SK-N-SH (cell line): ENCODE data around the gene ZNF786. TPM values are rescaled to one million over a fixed set of nuclear protein-coding genes. Genes with fewer than 3 reads are reported as not detected.

Experiments used
- CTCF ChIA-PET: fragments of 300-600, 350-600 bp; formaldehyde crosslinking; extraction: SDS; loops from one replicate; lab custom pipeline; 2021; lab: Yijun Ruan, JAX
- POLR2A ChIA-PET: fragments of 350-600 bp; sonication (Branson Sonifier 250); formaldehyde crosslinking; extraction: SDS; loops from one replicate; lab custom pipeline; 2020; ENCODE audit warnings: antibody characterized with exemption, inconsistent platforms; lab: Yijun Ruan, JAX
- DNase-seq: peaks from one replicate; pipeline ENCODE4 v3.0.0; 2012
- H2AFZ ChIP-seq: fragments of 200-600 bp; sonication (generic); 2 replicates; pipeline ENCODE4 v1.8.1; 2016; ENCODE audit warnings: antibody characterized with exemption, mild to moderate bottlenecking, low read depth
- H3F3A ChIP-seq: fragments of 200-600 bp; sonication (generic); replicated peaks from 2 replicates; pipeline ENCODE3; 2016; ENCODE audit warnings: antibody characterized with exemption, mild to moderate bottlenecking; ENCODE audit not compliant: insufficient read depth
- H3K27ac ChIP-seq, 2 experiments: fragments of 200-500 bp in 1 of 2; fragments of 200-600 bp in 1 of 2; sonication (Bioruptor generic) in 1 of 2; sonication (generic), shearing (Covaris generic) in 1 of 2; 2 replicates each; pipeline versions ENCODE4 v1.5.1 to v1.6.1; 2014 to 2016; ENCODE audit warnings: low read depth in 2 of 2, inconsistent platforms in 1 of 2, low read length in 1 of 2, mild to moderate bottlenecking in 1 of 2, mixed read lengths in 1 of 2
- H3K27me3 ChIP-seq: fragments of 200-600 bp; sonication (generic), shearing (Covaris generic); 2 replicates; pipeline ENCODE4 v1.6.1; 2016; ENCODE audit warnings: mixed run types; ENCODE audit not compliant: insufficient read depth
- H3K36me3 ChIP-seq, 2 experiments: fragments of 200-500 bp in 1 of 2; fragments of 200-600 bp in 1 of 2; sonication (Bioruptor generic) in 1 of 2; sonication (generic) in 1 of 2; replicated peaks in 1 of 2; 2 replicates each; pipeline versions ENCODE3 to v1.5.1; 2014 to 2016; ENCODE audit warnings: low read length in 1 of 2, mild to moderate bottlenecking in 1 of 2; ENCODE audit not compliant: insufficient read depth in 2 of 2, control insufficient read depth in 1 of 2
- H3K4me1 ChIP-seq, 2 experiments: fragments of 200-500 bp in 1 of 2; fragments of 200-600 bp in 1 of 2; sonication (Bioruptor generic) in 1 of 2; sonication (generic), shearing (Covaris generic) in 1 of 2; 2 replicates each; pipeline versions ENCODE4 v1.5.1 to v1.6.1; 2014 to 2016; ENCODE audit warnings: low read depth in 1 of 2, low read length in 1 of 2, mixed run types in 1 of 2; ENCODE audit not compliant: insufficient read depth in 2 of 2, control insufficient read depth in 1 of 2
- H3K4me2 ChIP-seq: fragments of 200-600 bp; sonication (generic), shearing (Covaris generic); 2 replicates; pipeline ENCODE4 v1.6.1; 2017; ENCODE audit warnings: mixed run types
- H3K4me3 ChIP-seq, 2 experiments: fragments of 200-500 bp in 1 of 2; fragments of 200-600 bp in 1 of 2; sonication (Bioruptor generic) in 1 of 2; sonication (generic), shearing (Covaris generic) in 1 of 2; 2 replicates each; pipeline versions ENCODE4 v1.5.1 to v1.8.1; 2014 to 2016; ENCODE audit warnings: low read depth in 2 of 2, inconsistent platforms in 1 of 2, low read length in 1 of 2, mild to moderate bottlenecking in 1 of 2, mixed read lengths in 1 of 2, moderate library complexity in 1 of 2
- H3K79me2 ChIP-seq: fragments of 200-600 bp; sonication (generic); 2 replicates; pipeline ENCODE4 v1.8.1; 2017; ENCODE audit warnings: mild to moderate bottlenecking; ENCODE audit not compliant: insufficient read depth
- H3K9ac ChIP-seq: fragments of 200-600 bp; sonication (generic); 2 replicates; pipeline ENCODE4 v1.6.1; 2017; ENCODE audit warnings: mixed run types
- H3K9me2 ChIP-seq: fragments of 200-600 bp; sonication (generic); 2 replicates; pipeline ENCODE4 v1.6.1; 2017; ENCODE audit warnings: mixed run types
- H3K9me3 ChIP-seq: fragments of 200-600 bp; sonication (generic); 2 replicates; pipeline ENCODE4 v1.6.1; 2017; ENCODE audit warnings: mixed run types, mild to moderate bottlenecking, moderate library complexity
- H4K20me1 ChIP-seq: fragments of 200-600 bp; sonication (generic); 2 replicates; pipeline ENCODE4 v1.6.1; 2017; ENCODE audit warnings: mild to moderate bottlenecking, mixed run types; ENCODE audit not compliant: insufficient read depth
- CHD2 ChIP-seq: fragments of 150-350 bp; IDR thresholded peaks from 2 replicates; pipeline ENCODE4 v1.6.1; 2018; ENCODE audit warnings: low read length; ENCODE audit not compliant: partially characterized antibody
- ELF1 ChIP-seq: IDR thresholded peaks from 2 replicates; pipeline ENCODE4 v1.4.0; 2012
- EP300 ChIP-seq, 2 experiments: IDR thresholded peaks; 2 replicates each; pipeline versions ENCODE4 v1.4.0 to v1.6.1; 2012; ENCODE audit warnings: borderline replicate concordance in 1 of 2, low read depth in 1 of 2, low read length in 1 of 2
- EZH2phosphoT487 ChIP-seq: fragments of 200-600 bp; sonication (generic); IDR thresholded peaks from 2 replicates; pipeline ENCODE4 v1.6.1; 2017; ENCODE audit warnings: low read depth, mixed run types, mild to moderate bottlenecking, antibody characterized with exemption, moderate library complexity, borderline replicate concordance
- FOSL2 ChIP-seq: IDR thresholded peaks from 2 replicates; pipeline ENCODE4 v1.4.0; 2012; ENCODE audit warnings: low read depth, mild to moderate bottlenecking, moderate library complexity, borderline replicate concordance
- GABPA ChIP-seq: IDR thresholded peaks from 2 replicates; pipeline ENCODE4 v1.4.0; 2012; ENCODE audit warnings: low read depth, mild to moderate bottlenecking
- GATA2 ChIP-seq: sonication (generic); formaldehyde crosslinking; IDR thresholded peaks from 2 replicates; pipeline ENCODE4 v1.5.0; 2020; ENCODE audit warnings: mild to moderate bottlenecking, missing genetic modification reagents
- IRF3 ChIP-seq: fragments of 150-350 bp; IDR thresholded peaks from 2 replicates; pipeline ENCODE4 v1.6.1; 2016; ENCODE audit warnings: mild to moderate bottlenecking, low read depth, low read length
- MEF2A ChIP-seq: IDR thresholded peaks from 2 replicates; pipeline ENCODE4 v1.4.0; 2012; ENCODE audit warnings: low read depth, borderline replicate concordance
- NRF1 ChIP-seq: IDR thresholded peaks from 2 replicates; pipeline ENCODE4 v1.6.1; 2012; ENCODE audit warnings: low read depth, mild to moderate bottlenecking, low read length
- POLR2AphosphoS5 ChIP-seq: IDR thresholded peaks from 2 replicates; pipeline ENCODE4 v1.6.1; 2012; ENCODE audit warnings: low read depth, low read length
- RAD21 ChIP-seq: IDR thresholded peaks from 2 replicates; pipeline ENCODE4 v1.6.1; 2012; ENCODE audit warnings: mild to moderate bottlenecking, low read length
- RFX5 ChIP-seq: IDR thresholded peaks from 2 replicates; pipeline ENCODE4 v1.6.1; 2012; ENCODE audit warnings: mild to moderate bottlenecking, improper control_type of control experiment, low read length
- SIN3A ChIP-seq: IDR thresholded peaks from 2 replicates; pipeline ENCODE4 v1.6.1; 2012; ENCODE audit warnings: low read depth, mild to moderate bottlenecking, low read length, moderate library complexity, borderline replicate concordance
- SMC3 ChIP-seq: IDR thresholded peaks from 2 replicates; pipeline ENCODE4 v1.6.1; 2012; ENCODE audit warnings: low read depth, low read length, improper control_type of control experiment
- TCF12 ChIP-seq: IDR thresholded peaks from 2 replicates; pipeline ENCODE4 v1.4.0; 2012
- YY1 ChIP-seq: IDR thresholded peaks from 2 replicates; pipeline ENCODE4 v1.4.0; 2012; ENCODE audit warnings: low read depth, mild to moderate bottlenecking
- ZBTB33 ChIP-seq: IDR thresholded peaks from 2 replicates; pipeline ENCODE4 v1.4.0; 2012; ENCODE audit warnings: low read depth, borderline replicate concordance
- WGBS: methylation state at CpG from one replicate; pipeline ENCODE4 v1.1.6; 2017; ENCODE audit warnings: low lambda C conversion rate; 5-methylcytosine and 5-hydroxymethylcytosine counted together
- polyA plus RNA-seq, 3 experiments: library from polyadenylated mRNA; depleted of rRNA; stranded (reverse); fragments of >200 nt; gene quantifications; 2 replicates each; pipeline ENCODE4 v1.2.3, GENCODE V29; 2012
- TF ChIP-seq, protein P1 (sequence below): IDR thresholded peaks from 2 replicates; pipeline ENCODE4 v1.6.1; 2012; ENCODE audit warnings: mild to moderate bottlenecking, low read depth, low read length, moderate library complexity

The ZNF786 gene
- polyA plus RNA-seq, 1 of the 3 experiments (the other 2 are of a cell fraction): 5.0 TPM

GRCh38 chr7:149027055-149027454, 63.5 kb downstream of the ZNF786 start:
- H4K20me1 ChIP-seq: 0 out of 2 replicates have a peak, but pooled peaks cover 1% of the 10 kb centered on the region
- peak overlapping the region; percentile 89 for H3K9ac ChIP-seq
- peaks cover 5 to 19% of the 10 kb centered on the region in 2 experiments; a peak in 3 of 4 replicates for H3K4me1 ChIP-seq
- peak overlapping the region; percentile 85 to 97 for H3K4me3 ChIP-seq
- peak overlapping the region; percentile 82 to 91; a peak in 3 of 4 replicates for H3K27ac ChIP-seq
- WGBS: 33% methylated on average over 10 of the region's 10 CpGs
- H2AFZ ChIP-seq: 0 out of 2 replicates have a peak overlapping the region, but pooled peaks have one; percentile 84
- H3K79me2 ChIP-seq: peaks cover 60% of the 10 kb centered on the region
- DNase-seq: no peak
- peaks cover 10% of the 10 kb centered on the region for H3F3A ChIP-seq
- H3K4me2 ChIP-seq: peak overlapping the region; percentile 89
- POLR2A ChIA-PET: interaction anchor here (0.7 to 2.5 kb wide), 4 partner anchors 9 to 38 kb away, joined by 3 to 25 read pairs (median 4); no protein-coding TSS in a partner anchor
- H3K9me3 ChIP-seq: no peaks in the 10 kb centered on the region
- TF ChIP-seq ZBTB33: no peak
- no peak for TF ChIP-seq RFX5
- no peak for TF ChIP-seq FOSL2
- TF ChIP-seq CHD2: no peak
- TF ChIP-seq SMC3: no peak
- no peak for TF ChIP-seq NRF1
- TF ChIP-seq ELF1: no peak
- no peak; the same call in 1 of the 2 replicates for TF ChIP-seq GABPA
- TF ChIP-seq GATA2 (CRISPR knock-in tag): no peak
- no peak for TF ChIP-seq POLR2AphosphoS5
- no peak for TF ChIP-seq EZH2phosphoT487
- TF ChIP-seq YY1: no peak
- TF ChIP-seq, protein P1, sequence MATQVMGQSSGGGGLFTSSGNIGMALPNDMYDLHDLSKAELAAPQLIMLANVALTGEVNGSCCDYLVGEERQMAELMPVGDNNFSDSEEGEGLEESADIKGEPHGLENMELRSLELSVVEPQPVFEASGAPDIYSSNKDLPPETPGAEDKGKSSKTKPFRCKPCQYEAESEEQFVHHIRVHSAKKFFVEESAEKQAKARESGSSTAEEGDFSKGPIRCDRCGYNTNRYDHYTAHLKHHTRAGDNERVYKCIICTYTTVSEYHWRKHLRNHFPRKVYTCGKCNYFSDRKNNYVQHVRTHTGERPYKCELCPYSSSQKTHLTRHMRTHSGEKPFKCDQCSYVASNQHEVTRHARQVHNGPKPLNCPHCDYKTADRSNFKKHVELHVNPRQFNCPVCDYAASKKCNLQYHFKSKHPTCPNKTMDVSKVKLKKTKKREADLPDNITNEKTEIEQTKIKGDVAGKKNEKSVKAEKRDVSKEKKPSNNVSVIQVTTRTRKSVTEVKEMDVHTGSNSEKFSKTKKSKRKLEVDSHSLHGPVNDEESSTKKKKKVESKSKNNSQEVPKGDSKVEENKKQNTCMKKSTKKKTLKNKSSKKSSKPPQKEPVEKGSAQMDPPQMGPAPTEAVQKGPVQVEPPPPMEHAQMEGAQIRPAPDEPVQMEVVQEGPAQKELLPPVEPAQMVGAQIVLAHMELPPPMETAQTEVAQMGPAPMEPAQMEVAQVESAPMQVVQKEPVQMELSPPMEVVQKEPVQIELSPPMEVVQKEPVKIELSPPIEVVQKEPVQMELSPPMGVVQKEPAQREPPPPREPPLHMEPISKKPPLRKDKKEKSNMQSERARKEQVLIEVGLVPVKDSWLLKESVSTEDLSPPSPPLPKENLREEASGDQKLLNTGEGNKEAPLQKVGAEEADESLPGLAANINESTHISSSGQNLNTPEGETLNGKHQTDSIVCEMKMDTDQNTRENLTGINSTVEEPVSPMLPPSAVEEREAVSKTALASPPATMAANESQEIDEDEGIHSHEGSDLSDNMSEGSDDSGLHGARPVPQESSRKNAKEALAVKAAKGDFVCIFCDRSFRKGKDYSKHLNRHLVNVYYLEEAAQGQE: no peak
- no peak for TF ChIP-seq SIN3A
- no peak for TF ChIP-seq EP300 (IDR thresholded peaks at IDR 0.05; ENCODE audit: borderline replicate concordance in 1 of 2, low read depth in 1 of 2, low read length in 1 of 2)
- no peak for TF ChIP-seq MEF2A
- TF ChIP-seq RAD21: no peak
- TF ChIP-seq TCF12: no peak
- no peak for TF ChIP-seq IRF3
- no peaks in the 10 kb centered on the region for H3K27me3 ChIP-seq
- H3K9me2 ChIP-seq: no peaks in the 10 kb centered on the region
- peaks cover 5 to 19% of the 10 kb centered on the region in 2 experiments for H3K36me3 ChIP-seq
- CTCF ChIA-PET: interaction anchor here (1.0 to 2.5 kb wide), 5 partner anchors 12 to 99 kb away, joined by 4 to 26 read pairs (median 7); partner anchors contain the start of gene ZNF425
